AG04450 (cell line): Measurements from ENCODE around the gene OTOG. TPM values are rescaled to one million over a fixed set of nuclear protein-coding genes. Genes with fewer than 3 reads are reported as not detected.

Experiments used
- CTCF ChIA-PET: fragments of 300-600, 350-600 bp; formaldehyde crosslinking; extraction: SDS; loops from one replicate; lab custom pipeline; 2022; ENCODE audit warnings: antibody characterized with exemption, inconsistent platforms; lab: Charles Lee
- POLR2A ChIA-PET: fragments of 350-600 bp; formaldehyde crosslinking; extraction: SDS; loops from one replicate; lab custom pipeline; 2021; ENCODE audit warnings: antibody characterized with exemption, inconsistent platforms; lab: Yijun Ruan, JAX
- DNase-seq: peaks from one replicate; pipeline ENCODE4 v3.0.0-alpha.2; 2011; ENCODE audit warnings: low read depth, low spot score
- H3K27ac ChIP-seq: one replicate; pipeline ENCODE4 v1.5.1; 2012; ENCODE audit warnings: low read depth, low read length, control low read depth
- H3K27me3 ChIP-seq: one replicate; pipeline ENCODE4 v1.6.0; 2012; ENCODE audit warnings: low read length; ENCODE audit not compliant: control insufficient read depth, insufficient read depth
- H3K4me3 ChIP-seq: 2 replicates; pipeline ENCODE4 v1.5.1; 2011; ENCODE audit warnings: mild to moderate bottlenecking, low read depth, low read length, control low read depth
- H3K9me3 ChIP-seq: 2 replicates; pipeline ENCODE4 v1.5.1; 2012; ENCODE audit warnings: low read length; ENCODE audit not compliant: control insufficient read depth, insufficient read depth
- CTCF ChIP-seq: IDR thresholded peaks from 2 replicates; pipeline ENCODE4 v1.5.1; 2011; ENCODE audit warnings: low read depth, low read length, control low read depth, inconsistent platforms
- polyA plus RNA-seq: library from polyadenylated mRNA; depleted of rRNA; stranded (reverse); fragments of >200 nt; gene quantifications from 2 replicates; pipeline ENCODE4 v1.2.3, GENCODE V29; 2011

OTOG gene
- polyA plus RNA-seq, 1 experiment, result not detected

DNA sequence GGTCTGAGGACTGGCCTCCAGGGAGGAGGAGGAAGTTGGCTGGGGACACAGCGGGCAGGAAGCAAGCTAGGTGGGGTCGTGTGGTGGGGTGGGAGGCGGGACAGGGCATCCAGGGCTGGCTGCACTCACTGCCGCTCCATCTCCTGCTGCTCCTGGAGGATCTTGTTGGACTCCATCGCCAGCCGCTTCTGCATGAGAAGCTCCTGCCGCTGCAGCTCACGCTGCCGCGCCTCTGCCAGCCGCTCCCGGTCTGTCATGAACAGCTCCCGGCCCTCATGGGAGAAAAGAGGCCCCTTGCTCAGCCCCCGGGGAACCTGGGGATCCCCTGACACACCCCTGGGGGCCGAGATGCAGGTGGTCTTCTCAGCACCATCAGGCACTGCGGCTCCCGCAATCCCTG lies 24.4 kb upstream of the OTOG start:
- no peaks in the 10 kb centered on the region; the same call in 1 of the 2 replicates for H3K9me3 ChIP-seq
- no peak overlapping the region for H3K4me3 ChIP-seq
- no peak for TF ChIP-seq CTCF
- H3K27ac ChIP-seq, result no peak overlapping the region
- no peak for DNase-seq
- H3K27me3 ChIP-seq, result no peaks in the 10 kb centered on the region
- CTCF ChIA-PET, result no interaction called here
- POLR2A ChIA-PET, result no interaction called here

DNA sequence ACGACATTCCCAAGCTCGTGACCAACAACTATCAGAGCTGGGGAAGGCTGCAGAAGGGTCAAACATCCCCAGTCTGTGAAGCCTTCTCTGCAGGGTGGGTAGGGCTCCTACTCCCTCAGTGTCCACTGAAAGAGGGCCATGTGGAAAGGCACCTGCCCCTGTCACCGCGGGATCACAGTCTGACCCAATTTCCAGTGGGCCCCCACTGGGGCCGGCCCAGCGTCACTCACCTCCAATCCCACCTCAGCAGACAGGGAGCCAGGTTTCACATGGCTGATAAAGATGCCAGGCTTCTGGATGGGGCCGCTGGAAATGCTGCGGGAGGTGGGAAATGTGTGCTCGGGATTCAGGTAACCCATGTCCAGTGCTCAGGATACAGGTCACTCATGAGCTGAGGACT lies 22.8 kb upstream of the OTOG start:
- H3K4me3 ChIP-seq, result no peak overlapping the region
- no peaks in the 10 kb centered on the region for H3K27me3 ChIP-seq
- no peak for DNase-seq
- POLR2A ChIA-PET, result no interaction called here
- CTCF ChIA-PET, result interaction anchor here (2.3 kb wide), 1 partner anchor 140 kb away, joined by 11 read pairs; no protein-coding TSS in a partner anchor
- no peak for TF ChIP-seq CTCF
- no peaks in the 10 kb centered on the region for H3K9me3 ChIP-seq
- H3K27ac ChIP-seq, result no peak overlapping the region

DNA sequence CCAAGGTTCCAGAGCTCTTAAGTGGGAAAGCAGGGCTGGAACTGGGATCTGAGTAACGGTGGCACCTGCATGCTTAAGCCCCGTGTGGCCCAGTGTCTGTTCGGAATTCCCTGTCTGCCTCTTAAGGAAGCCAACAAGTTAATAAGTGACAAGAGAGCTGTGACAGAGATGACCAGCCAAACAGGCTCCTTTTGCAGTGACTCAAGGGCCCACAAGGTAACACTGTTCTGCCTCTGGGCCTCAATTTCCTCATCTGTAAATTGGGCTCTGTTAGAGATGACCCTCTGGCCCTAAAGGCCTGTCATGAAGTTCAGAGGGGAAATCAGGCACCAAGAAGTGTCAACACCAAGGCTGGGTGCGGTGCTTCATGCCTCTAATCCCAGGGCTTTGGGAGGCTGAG lies 21.5 kb upstream of the OTOG start:
- TF ChIP-seq CTCF, result no peak
- no peak overlapping the region for H3K4me3 ChIP-seq
- H3K9me3 ChIP-seq, result no peaks in the 10 kb centered on the region
- peaks cover 8% of the 10 kb centered on the region for H3K27me3 ChIP-seq
- H3K27ac ChIP-seq, result no peak overlapping the region
- ChIA-PET POLR2A (no interaction called here), CTCF (interaction anchor here (2.3 kb wide), 1 partner anchor 142 kb away, joined by 11 read pairs; no protein-coding TSS in a partner anchor)
- DNase-seq, result no peak

DNA sequence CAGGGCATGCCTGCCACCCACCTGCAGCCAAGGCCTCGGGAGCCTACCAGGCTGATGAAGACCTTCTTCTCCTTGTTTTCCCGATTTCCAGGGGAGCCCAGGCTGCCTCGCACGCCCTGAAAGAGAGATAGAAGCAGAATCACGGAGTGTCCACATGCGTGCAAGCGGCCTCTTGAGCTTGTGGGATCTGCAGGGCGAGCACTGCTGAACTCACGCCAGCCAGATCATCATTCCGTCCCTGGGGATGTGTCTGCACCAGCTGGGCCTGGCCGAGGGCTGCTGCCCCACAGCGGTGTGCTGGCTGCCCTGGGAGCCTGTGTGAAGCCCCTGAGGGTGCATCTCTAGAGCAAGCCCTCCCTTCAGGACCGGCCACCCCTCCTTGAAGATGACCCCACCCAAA lies 20.7 kb upstream of the OTOG start:
- TF ChIP-seq CTCF, result no peak
- no peak for DNase-seq
- CTCF ChIA-PET, result interaction anchor here (2.3 to 2.9 kb wide), 2 partner anchors 142 to 296 kb away, joined by 11 to 22 read pairs; no protein-coding TSS in a partner anchor
- Histone ChIP-seq H3K9me3 (no peaks in the 10 kb centered on the region), H3K27me3 (peaks cover 8% of the 10 kb centered on the region), H3K4me3 (no peak overlapping the region), H3K27ac (no peak overlapping the region)
- POLR2A ChIA-PET, result no interaction called here

DNA sequence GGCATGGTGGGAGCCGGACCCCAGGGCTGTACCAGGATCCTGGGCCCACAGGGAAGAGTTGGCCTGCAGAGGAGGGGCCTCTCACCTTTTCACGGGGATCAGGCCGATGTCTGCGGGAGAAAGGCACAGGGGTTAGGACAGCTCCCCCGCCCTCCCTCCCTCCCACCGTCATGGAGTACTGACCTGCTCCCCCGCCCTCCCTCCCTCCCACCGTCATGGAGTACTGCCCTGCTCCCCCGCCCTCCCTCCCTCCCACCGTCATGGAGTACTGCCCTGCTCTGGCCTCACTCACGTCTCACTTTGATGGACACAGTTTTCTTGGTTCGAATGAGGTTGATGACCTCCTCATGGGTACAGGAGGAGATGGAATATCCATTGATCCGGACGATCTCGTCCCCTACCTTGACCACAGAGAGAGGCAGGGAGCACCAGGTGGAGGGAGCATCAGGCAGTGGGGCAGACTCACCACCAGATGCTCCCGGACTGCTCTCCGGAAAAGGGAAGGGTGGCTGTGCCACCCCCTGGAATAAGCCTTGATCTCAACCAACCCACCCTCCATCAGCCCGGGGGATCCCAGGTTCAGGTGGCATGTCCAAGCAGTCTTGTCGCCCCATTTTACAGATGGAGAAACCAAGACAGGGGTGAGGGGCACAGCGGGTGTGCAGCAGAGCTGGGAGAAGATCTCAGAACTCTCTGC lies 20.0 kb upstream of the OTOG start:
- Histone ChIP-seq H3K9me3 (no peaks in the 10 kb centered on the region), H3K27ac (no peak overlapping the region), H3K4me3 (no peak overlapping the region), H3K27me3 (peaks cover 11% of the 10 kb centered on the region)
- TF ChIP-seq CTCF, result no peak
- no peak for DNase-seq
- POLR2A ChIA-PET, result no interaction called here
- CTCF ChIA-PET, result interaction anchor here (0.8 to 2.9 kb wide), 17 partner anchors 9 to 739 kb away, joined by 3 to 39 read pairs (median 8); partner anchors contain the start of genes KCNJ11 and USH1C
